GM23338 (cell line): Measurements from ENCODE around the gene SELENOV.

Experiments used
- CTCF ChIP-seq, 2 experiments: fragments of 200-600 bp in 1 of 2; sonication (generic) in 1 of 2; conservative IDR thresholded peaks; 2 replicates each; pipeline versions ENCODE4 v1.5.1 to v1.6.1; 2016 to 2017; ENCODE audit warnings: antibody characterized with exemption in 2 of 2, low read depth in 2 of 2, mild to moderate bottlenecking in 2 of 2, moderate library complexity in 1 of 2
- ETS1 ChIP-seq: IDR thresholded peaks from 2 replicates; pipeline ENCODE4 v1.6.1; 2016; ENCODE audit warnings: antibody characterized with exemption
- EZH2 ChIP-seq: fragments of 200-600 bp; sonication (generic); IDR thresholded peaks from one replicate; pipeline ENCODE4 v1.8.0; 2017; ENCODE audit warnings: antibody characterized with exemption, mild to moderate bottlenecking, low read depth; ENCODE audit not compliant: unreplicated experiment
- EZH2phosphoT487 ChIP-seq: fragments of 200-600 bp; sonication (generic); IDR thresholded peaks from one replicate; pipeline ENCODE4 v1.8.1; 2018; ENCODE audit warnings: antibody characterized with exemption; ENCODE audit not compliant: unreplicated experiment
- JUNB ChIP-seq: IDR thresholded peaks from one replicate; pipeline ENCODE4 v1.6.1; 2016; ENCODE audit warnings: antibody characterized with exemption; ENCODE audit not compliant: unreplicated experiment
- NANOG ChIP-seq: IDR thresholded peaks from 2 replicates; pipeline ENCODE4 v1.6.1; 2016; ENCODE audit warnings: antibody characterized with exemption, borderline replicate concordance
- POLR2AphosphoS5 ChIP-seq: IDR thresholded peaks from 2 replicates; pipeline ENCODE4 v1.6.1; 2016; ENCODE audit warnings: antibody characterized with exemption, low read depth
- ZNF114 ChIP-seq: fragments of 250-450 bp; sonication (Bioruptor Pico); IDR thresholded peaks from 2 replicates; pipeline ENCODE4 v1.5.0; 2020; ENCODE audit warnings: mild to moderate bottlenecking, moderate library complexity
- TF ChIP-seq, protein P1 (sequence below): IDR thresholded peaks from one replicate; pipeline ENCODE4 v1.6.1; 2018; ENCODE audit warnings: antibody characterized with exemption; ENCODE audit not compliant: unreplicated experiment

GRCh38 chr19:39506944-39507714 lies 7.8 kb upstream of the SELENOV start:
- no peak for TF ChIP-seq CTCF (conservative IDR thresholded peaks at IDR 0.05; ENCODE audit: low read depth in 2 of 2)
- TF ChIP-seq POLR2AphosphoS5 = peak; percentile 38; the same call in 1 of the 2 replicates
- peak; percentile 42 for TF ChIP-seq EZH2
- no peak for TF ChIP-seq EZH2phosphoT487
- TF ChIP-seq, protein P1, sequence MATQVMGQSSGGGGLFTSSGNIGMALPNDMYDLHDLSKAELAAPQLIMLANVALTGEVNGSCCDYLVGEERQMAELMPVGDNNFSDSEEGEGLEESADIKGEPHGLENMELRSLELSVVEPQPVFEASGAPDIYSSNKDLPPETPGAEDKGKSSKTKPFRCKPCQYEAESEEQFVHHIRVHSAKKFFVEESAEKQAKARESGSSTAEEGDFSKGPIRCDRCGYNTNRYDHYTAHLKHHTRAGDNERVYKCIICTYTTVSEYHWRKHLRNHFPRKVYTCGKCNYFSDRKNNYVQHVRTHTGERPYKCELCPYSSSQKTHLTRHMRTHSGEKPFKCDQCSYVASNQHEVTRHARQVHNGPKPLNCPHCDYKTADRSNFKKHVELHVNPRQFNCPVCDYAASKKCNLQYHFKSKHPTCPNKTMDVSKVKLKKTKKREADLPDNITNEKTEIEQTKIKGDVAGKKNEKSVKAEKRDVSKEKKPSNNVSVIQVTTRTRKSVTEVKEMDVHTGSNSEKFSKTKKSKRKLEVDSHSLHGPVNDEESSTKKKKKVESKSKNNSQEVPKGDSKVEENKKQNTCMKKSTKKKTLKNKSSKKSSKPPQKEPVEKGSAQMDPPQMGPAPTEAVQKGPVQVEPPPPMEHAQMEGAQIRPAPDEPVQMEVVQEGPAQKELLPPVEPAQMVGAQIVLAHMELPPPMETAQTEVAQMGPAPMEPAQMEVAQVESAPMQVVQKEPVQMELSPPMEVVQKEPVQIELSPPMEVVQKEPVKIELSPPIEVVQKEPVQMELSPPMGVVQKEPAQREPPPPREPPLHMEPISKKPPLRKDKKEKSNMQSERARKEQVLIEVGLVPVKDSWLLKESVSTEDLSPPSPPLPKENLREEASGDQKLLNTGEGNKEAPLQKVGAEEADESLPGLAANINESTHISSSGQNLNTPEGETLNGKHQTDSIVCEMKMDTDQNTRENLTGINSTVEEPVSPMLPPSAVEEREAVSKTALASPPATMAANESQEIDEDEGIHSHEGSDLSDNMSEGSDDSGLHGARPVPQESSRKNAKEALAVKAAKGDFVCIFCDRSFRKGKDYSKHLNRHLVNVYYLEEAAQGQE = no peak
- no peak for TF ChIP-seq NANOG
- TF ChIP-seq JUNB = no peak
- no peak for TF ChIP-seq ETS1
- no peak for TF ChIP-seq ZNF114
